Stimulated activated CD4-positive, alpha-beta T cell treated with anti-CD3 and anti-CD28 coated beads, TNF-alpha, amount 100 ng/mL, for 48 hours (primary cell): ENCODE data around the gene CHN2.

Experiments
- DNase-seq, 3 donors: peaks; one replicate each; pipeline ENCODE4 v3.0.0-alpha.2; 2020; ENCODE audit warnings: low read depth in 3 of 3

Gene CHN2

GRCh38 chr7:29463504-29464158 lies 269.1 kb downstream of the CHN2 start:
- DNase-seq: no peak

DNA sequence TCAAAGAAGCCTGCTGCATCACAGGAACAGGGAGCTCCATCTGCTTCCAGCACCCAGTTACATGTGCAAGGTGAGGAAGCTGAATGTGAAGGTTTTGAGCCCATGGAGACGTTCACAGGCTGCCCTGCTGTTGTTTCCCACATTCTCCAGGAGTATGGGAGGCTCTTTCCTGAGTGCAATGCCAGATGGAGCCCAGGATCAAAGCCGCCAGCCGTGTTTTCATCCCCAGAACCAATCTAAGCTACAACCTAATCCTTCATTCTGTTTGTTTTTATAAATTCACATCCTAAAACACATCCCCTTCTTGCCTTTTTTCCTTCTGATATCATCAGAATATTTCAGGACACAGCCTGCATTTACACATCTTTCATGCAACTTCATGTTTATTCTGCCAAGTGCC lies 270.2 kb downstream of the CHN2 start:
- DNase-seq: no peak

GRCh38 chr7:29467193-29467926 lies 272.8 kb downstream of the CHN2 start:
- no peak for DNase-seq

GRCh38 chr7:29468196-29468595 lies 273.6 kb downstream of the CHN2 start:
- no peak for DNase-seq

DNA sequence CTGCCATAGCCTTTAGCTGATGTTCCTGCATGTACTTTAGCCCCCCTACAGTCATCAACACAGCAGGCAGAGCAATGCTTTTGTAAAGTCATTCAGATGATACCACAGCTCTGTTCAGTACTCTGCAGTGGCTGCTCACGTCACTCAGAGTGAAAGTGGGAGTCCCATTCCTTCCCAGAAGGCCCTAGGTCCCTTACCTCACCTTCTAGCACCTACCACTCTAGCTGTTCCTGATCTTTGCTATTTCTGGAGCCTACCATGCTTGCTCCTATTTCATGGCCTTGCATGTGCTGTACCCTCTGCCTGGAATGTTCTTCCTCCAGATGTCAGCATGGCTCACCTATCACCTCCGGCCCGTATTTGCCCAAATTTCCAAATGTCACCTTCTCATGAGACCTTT lies 274.7 kb downstream of the CHN2 start:
- no peak for DNase-seq

- no peak for DNase-seq
Observed at GRCh38 chr7:29469976-29470557, 275.5 kb downstream of the CHN2 start.

DNA sequence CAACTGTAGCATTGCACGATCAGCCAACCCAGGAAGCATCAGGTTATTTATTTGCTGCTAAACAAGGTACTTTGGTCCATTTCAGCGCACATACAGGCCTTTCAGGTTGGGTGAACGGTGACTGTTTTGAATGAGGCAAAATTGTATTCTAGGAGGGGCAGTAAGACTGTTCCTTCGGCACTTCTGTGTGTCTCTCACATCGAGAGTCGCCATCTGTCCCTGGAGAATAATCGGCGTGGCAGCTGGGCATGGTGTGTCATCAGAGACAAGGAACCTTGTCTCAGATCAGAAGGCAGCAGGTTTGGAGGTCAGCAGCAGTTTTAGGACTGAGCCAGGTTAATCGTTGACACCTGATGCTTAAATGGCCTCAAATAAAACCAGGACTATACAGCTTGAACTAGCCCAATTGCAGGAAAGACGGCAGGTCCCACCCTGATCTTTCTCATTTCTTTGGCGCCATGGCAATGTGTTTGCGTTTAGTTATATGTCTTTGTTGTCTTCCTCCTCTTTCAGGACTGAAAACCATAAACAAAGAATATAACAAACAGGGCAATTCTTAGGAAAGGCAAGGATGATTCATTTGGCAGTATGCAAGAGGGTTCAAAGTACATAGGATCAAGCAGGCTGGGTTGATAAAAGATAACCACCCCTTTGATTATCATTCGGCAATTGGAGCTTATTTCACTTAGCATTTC lies 277.0 kb downstream of the CHN2 start:
- DNase-seq: no peak

GRCh38 chr7:29476916-29477315 lies 282.3 kb downstream of the CHN2 start:
- no peak for DNase-seq

DNA sequence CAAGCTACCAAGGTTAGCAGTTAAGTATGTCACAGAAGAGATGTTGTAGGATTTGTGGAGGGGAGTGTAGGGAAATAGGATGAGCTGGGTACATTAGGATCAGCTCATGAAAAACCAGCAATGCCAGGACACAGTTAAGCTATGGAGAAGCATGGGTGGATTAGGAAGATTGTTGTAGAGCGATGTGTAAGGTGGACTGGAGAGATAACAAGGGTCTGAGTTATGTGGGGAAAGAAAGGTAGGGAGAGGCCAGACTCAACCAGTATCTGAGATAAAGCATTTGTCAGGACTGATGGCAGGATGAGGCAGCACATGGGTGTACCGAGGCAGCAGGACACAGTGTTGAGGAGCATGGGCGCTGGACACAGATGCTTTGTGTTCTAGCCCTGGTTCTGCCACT lies 283.7 kb downstream of the CHN2 start:
- no peak for DNase-seq

- no peak for DNase-seq
Observed at GRCh38 chr7:29478687-29479240, 284.2 kb downstream of the CHN2 start.

DNA sequence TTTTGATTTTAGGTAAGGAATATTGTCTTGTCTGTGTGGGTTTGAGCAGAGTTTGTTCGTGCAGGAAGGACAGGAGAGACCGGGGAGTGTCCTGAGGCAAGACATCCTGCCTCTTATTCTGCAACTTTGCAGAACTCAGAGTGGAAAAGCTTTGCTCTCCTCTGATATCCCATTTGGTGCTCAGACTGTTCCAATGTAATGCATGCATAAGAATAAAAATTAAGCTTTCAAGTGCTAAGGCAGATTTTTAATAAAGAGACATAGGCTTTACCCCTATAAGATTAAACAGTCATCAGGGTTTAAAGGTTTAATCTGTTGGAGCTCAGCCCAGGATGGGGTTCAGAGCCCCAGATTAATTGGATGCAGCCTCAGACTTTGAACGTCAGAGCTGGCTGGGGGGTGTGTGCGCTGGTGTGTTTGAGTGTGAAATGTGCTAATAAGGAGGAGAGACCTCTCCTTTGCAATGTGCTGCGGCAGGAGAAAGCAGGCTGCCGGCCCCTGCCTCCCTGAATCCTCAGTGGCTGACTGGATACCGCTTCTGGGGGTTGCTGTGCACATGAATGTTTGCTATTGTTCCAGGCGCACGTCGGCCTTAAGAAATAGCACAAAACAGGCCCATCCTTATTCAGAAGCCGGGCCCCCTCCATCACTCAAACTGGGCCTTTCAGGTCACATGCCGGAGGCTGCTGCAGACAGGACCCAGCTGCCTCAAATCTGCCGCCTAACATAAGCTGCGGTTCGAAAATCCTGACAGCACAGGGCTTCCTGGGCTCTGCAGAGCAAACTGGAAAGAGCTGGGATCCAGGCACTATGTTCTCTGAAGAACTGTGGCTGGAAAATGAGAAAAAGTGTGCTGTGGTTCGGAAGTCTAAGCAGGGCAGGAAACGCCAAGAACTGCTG lies 285.0 kb downstream of the CHN2 start:
- DNase-seq: no peak

GRCh38 chr7:29480451-29480850 lies 285.9 kb downstream of the CHN2 start:
- no peak for DNase-seq

DNA sequence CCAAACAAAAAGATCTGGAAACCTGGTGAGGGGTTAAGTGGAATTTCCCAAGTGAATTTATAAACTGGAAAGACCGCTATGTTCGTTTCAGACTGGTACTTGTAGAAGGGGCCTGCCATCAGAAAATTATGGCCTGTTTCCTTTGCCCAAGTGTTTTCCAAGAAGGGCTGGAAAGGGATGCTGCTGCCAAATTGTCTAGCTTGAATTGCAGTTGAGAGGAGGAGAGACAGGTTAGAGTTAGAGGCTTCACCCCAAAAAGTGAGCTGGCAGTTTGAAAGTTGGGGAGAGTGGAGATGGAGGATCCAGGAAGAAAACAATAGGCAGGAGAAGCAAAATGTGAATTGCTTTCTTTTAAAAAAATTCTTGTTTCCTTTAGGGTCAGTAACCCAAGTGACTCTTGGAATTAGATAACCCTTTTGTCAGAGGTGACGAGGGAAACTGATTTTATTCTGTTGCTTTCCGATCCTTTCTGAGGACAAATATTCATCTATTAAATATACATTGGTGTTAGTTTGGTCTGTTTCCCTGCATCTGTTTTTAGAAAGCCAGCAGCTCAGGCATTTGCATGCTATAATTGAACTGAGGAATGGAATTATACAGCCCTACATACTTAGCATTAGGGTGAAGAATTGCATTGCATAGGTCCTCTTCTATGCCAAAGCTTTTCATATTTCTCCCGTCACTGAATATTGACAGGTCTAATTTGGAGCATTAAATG lies 286.5 kb downstream of the CHN2 start:
- no peak for DNase-seq

GRCh38 chr7:29482056-29482455 lies 287.5 kb downstream of the CHN2 start:
- DNase-seq: no peak

GRCh38 chr7:29483219-29484104 lies 288.9 kb downstream of the CHN2 start:
- DNase-seq: no peak

DNA sequence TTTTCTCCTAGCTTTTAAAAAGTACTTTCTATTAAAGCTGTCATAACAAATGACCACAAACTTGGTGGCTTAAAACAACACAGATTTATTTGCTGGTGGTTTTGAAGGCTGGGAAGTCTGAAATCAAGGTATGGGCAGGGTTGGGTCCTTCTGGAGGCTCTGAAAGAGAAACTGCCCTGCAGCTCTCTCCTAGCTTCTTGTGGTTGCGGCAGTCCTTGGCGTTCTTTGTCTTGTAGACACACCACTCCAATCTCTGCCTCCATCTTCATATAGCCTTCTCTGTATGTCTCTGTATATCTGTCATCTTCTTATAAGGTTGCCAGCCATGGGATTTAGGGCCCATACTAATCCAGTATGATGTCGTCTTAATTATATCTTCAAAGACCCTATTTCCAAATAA lies 289.7 kb downstream of the CHN2 start:
- DNase-seq: no peak

DNA sequence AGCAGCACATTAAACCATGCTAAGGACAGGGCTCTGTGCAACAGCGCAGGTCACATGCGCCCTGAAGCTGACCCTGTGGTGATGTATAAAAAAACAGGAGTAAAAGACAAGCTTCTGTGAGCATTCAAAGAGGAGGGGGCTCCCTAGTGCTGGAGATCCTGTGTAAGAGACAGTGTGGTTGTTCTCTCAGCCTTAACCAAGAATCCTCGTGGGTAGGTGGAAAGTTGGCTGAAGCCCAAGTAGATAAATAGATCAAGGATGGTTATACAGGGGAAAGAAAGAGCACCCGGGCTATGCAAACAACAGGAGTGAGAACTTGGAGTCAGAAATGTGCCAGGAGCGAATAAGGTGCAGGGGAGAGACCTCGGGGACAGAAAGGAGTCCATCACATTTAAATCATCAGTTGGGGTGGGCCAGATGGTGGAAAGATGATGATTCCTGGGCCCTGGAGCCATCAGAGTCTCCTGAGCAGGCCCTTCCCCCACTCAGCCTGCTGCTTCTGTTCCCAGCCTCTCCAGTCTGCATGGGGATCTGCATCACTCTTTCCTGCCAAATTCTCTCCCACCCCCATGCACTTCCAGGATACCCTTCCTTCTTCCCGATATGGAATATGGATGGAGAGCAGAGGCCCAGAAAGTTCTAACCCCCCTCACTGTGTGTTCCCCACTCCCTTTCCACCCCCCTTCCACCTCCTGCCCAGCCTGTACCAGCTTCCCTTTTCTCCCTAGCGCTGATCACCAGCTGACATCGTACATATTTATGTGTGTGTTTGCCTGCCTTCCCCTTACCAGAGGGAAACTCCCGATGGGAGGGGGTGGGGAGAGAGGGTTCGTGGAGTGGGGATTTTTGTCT lies 291.0 kb downstream of the CHN2 start:
- DNase-seq: no peak

- no peak for DNase-seq
Observed at GRCh38 chr7:29486191-29486700, 291.7 kb downstream of the CHN2 start.
